GOT3 (cell line): Measurements from ENCODE around the gene RFX8.
A peak's percentile ranks its signal among the peaks of the same experiment; 100 is the strongest.

Experiments
- DNase-seq: peaks from one replicate; lab custom pipeline; 2025; ENCODE audit warnings: mixed read lengths; lab: John Stamatoyannopoulos, UW

RFX8 gene

DNA sequence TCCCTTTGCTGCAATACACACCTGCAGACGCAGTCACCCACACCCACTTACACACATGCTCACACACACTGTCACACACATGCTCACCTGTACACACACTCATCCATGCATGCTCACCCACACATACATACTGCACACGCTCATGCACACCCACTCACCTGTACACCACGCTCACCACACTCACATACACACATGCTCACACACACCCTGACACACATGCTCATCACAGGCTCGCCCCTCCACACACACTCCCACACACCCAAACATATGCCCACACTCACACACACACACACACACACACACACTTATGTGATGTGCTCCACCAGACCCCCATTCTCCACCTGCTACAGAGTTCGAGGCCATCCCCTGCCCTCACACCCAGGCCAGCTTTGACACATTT, 64.8 kb downstream of the RFX8 start:
- no peak for DNase-seq

DNA sequence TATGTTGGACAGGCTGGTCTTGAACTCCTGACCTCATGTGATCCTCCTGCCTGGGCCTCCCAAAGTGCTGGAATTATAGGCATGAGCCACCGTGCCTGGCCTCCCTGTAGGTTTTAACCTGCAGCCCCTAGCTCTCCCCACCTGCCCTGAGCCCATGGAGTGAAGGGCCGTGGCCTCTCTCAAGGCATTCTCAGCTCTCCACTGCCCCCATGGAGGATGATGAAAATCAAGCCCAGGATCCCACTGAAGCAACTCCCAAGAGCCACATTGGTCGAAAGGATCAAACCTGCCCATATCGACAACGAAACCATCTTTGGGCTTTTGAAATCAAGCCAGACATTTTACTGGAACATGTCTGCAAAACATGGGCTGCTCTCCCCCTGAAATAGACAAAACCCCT, 65.2 kb downstream of the RFX8 start:
- no peak for DNase-seq

DNA sequence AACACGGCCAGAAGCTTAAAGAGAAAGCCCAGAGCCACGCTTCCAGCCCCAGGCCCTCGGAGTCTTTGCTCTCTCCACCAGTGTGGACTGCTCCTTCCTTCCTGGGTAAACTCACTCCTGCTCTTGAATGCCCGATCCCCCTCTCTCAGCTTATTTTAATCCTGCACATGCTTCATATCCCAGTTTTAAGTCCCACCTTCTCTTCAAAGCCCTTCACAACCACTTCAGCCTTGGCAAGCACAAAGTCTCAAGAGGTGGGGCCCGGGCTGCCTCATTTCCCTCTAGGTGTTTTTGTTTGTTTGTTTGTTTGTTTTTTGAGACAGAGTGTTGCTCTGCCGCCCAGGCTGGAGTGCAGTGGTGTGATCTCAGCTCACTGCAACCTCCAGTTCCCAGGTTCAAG, 66.0 kb downstream of the RFX8 start:
- no peak for DNase-seq

DNA sequence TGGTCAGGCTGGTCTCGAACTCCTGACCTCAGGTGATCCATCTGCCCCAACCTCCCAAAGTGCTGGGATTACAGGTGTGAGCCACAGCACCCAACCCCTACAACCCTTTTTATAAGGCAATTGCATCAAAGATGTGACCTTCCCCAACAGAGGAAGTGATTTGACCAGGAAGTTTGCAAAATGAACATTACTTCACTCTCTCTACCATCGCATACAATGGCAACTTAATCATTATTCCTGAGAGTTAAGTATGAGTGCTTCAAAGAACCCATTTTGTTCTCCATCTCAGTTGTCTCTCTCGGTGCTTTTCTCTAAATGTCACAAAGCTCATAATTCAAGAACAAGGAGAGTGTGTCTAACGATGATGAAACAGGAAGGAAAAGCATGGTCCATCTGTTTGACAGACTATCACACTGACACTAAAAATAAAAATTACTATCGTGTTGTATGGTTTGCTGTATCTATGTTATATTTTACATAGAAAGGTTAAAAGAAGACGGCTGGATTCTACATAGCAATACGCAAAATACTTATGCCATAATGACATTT, 69.5 kb downstream of the RFX8 start:
- DNase-seq: no peak

DNA sequence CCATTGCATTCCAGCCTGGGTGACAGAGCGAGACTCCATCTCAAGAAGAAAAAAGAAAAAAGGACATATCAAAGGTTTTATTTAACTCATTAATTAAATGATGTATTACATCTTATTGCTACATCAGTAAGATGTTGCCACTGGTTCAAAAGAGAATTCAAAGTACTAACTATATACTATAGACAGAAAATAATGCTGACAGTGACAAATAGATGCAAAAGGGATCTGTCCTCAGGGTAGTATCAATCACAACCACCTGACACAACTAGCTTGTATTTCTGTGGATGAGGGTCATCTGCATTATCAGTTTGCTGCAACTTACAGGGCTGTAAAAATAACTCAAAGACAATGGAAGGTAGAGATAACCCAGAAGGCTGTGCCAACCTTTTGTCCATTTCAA, 71.2 kb downstream of the RFX8 start:
- no peak for DNase-seq

DNA sequence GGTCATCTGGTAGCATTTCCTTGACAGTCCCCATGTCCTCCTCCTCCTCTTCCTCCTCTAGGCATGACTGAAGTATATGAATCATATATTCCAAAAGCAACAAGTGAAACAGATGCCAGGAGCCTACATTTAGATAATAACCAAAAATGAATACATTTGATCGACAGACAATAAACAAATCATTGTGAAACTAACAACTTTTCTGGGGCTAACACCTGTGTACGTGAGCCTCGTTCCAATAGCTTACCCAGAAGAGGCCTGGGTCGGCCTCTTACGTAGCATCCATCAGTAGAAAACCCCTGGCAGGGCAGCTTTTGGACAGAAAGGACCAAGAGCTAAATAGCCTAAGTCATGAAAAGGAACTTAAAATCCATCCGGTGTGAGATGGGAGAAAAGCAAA, 72.3 kb downstream of the RFX8 start:
- DNase-seq: no peak

DNA sequence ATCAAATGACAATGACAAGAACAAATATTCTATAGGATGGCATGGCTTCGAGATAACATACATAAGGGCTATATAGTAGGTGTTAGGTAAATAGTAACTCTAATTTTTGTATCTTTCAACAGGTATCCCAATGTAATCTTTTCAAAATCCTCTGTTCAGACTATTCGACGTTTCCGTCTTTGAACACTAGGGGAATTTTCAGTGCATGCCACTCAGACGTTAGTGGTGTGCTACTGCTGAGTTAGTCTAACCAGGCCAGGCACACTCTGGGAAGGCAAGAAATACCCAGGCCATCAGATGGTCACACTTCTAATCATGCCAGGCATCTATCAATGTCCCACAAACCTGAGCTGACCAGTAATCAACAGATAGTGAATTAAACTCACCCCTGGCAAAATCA, 73.0 kb downstream of the RFX8 start:
- DNase-seq: no peak

DNA sequence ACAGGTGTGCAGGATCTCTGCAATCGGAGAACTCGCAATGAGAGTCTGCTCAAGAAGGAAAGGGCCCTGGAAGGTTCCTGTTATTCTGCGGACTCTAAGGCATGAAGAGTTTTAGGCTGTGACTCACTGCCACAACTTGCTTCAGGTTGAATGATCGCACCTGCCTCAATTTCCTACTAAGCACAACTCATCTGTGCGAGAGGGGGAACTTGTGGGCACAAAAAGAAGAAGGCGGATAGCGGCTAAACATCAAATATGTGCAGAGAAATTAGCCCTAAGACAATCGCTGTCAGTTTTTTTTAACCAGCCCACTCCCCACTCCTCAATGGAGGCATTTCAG, 73.6 kb downstream of the RFX8 start:
- no peak for DNase-seq

DNA sequence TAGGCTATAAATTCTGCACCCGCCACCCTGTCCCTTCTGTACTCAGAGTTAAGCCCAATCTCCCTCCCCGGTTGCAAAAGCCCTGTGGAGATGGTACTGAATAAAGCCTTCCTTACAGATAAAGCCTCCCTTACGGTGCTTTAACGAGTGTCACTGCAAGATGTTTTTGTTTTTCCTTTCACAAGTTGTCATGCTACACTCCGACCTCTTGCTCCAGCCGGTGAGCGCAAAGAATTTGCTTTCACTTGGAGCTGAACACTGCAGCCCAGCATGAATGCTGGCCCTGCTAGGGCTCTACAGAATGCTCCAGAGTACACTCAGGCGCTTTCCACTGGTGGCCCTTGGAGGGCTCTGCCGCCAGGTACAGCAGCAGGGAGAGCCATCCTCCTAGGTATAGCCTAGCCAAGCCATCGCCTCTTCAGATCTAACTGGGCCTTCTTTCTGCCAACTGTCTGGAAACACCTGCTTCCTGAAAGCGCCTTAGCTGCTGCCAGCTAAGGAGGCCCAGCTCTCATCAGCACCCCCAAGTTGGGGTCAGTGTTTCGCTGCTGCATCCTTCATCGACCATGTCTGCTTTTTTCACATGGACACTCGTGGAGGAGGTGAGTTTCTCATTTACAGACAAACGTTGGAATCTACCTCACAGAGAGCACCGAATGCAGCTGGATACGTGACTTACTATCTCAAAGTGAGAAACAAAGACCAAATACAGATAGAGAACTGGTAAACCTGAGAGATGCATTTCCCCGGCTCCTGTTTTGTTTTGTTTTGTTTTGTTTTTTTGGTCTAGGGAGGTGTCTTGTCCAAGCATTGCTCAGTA, 74.2 kb downstream of the RFX8 start:
- no peak for DNase-seq

DNA sequence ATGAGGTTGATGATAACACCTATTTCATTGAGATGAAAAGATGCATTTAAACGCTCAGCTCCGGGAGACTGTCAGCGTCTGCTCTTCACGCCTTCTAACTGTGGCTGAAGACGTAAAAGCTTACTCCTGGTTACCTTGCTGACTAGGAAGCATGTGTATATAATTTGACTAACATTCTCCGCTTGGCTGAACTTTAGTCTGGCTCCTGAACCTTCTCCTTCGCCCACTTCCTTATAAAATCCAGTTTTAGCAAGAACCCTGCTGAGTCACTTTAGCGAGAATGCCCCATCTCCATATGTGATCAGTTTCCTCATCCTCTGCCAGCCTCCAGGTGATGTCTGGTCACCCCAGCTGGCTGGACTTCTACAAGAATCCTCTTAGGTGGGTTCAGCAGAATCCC, 74.9 kb downstream of the RFX8 start:
- no peak for DNase-seq

DNA sequence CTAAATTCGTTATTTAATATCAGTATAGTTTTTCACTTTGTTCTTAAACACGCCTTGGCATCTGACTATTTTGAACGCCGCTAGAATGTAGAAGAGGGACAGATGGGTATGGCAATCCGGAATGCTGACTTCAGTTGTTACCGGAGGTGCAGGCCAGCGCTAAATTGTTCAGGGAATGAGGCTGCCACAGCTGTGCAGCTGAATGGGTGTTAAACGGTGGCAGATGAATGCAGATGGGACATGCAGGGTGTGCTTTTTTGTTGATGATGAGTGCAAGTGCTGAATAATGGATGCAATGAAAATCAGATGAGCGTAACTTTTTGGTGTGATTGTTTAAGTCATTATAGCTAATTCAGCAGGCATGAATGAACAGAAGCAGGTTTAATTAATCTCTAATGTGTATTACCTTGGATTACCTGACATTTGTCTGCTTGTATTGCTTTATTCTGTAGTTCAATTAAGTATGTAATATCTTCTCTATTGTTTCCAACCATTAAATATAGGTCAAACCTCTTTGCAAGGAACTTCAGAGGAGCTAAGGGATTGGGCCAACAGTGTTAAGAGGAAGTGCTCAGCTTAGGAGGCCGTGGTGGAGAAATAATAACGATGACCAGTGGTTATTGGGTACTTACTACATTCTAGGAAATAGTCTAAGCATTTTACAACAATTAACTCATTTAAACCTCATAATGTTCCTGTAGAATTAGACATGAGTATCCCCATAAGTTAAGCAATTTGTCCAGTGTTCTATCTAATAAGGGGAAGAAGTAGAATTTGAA, 75.7 kb downstream of the RFX8 start:
- DNase-seq: no peak

DNA sequence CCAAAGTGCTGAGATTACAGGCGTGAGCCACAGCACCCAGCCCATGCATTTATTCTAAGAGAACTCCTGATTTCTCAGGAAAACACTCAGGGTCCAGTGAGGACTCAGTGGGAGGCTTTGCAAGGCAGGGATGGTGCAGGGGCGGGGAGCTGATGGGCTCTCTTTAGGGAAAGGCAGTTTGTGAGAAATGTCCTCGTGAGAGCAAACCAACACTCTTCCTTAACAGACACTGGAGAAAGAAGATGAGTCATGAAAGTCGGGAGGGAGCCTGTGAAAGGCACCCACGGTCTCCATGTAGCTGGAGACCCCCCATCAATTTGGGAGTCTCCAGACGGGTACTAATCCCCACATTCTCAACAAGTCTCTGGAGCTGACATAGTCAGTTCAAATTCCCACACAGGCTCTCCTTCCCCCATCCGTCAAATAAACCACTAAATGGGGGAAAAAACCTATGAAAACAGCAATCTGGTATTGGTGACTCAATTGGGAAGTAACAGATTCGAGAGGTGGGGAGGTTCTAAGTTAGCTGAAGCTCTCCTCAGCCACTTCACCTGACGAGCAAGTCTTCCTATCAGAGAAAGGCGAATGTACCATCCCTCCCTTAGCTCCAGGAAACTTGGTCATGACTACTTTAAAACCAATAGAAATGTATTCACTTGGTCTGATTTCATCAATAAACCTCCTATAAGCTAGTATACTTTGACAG, 76.6 kb downstream of the RFX8 start:
- DNase-seq: no peak

DNA sequence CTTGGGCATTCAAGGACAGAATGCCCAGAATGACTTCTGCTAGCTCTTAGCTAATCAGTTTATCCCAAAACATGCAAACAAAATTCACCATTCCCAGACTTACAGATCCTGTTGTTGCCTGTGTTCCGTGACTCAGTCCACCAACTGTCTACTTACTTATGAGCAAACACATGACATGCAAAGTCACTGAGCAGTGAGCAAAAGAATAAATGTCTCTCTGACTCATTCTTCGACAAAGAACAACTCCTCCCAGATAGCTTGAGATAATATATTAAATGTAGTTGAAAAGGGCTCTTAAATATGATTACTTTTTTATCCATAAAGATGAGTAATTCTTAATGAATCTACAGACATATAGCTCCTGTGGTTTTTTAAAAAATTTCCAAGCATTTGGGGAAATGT, 78.6 kb downstream of the RFX8 start:
- DNase-seq: no peak

DNA sequence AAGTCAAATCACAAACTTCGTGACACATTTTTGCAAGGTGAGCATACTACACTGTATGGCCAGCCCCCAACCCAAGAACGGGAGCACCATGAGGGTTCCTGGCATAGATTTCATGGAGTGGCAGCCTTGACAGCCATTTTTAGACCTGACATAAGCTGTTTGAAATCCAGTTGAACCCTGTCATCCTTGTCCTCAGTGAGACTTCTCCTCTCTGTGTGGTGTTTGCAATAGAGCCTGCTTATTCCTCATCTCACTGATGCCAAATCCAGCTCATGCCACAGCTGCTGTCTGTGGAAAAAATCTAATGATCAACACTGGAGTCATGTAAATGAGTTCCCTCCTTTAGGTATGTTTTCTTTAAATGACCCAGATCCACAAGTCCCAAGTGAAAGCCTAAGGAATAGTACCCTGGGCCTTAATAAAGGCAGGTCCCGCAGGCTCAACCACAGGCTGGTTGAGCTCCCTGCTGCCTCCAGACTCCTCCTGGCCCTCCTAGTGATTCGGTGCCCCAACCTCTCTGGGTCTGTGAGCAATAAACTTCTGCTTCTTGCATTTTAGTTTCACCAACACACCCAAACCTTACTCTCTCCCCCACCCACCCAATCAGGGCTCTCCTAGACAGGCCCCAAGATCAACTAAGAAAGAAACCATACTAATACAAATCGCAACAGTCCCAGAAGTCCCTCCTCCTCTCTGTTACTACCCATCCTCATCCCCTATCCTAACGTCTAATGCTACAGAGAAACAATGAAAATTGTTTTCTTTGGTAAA, 79.2 kb downstream of the RFX8 start:
- no peak for DNase-seq

DNA sequence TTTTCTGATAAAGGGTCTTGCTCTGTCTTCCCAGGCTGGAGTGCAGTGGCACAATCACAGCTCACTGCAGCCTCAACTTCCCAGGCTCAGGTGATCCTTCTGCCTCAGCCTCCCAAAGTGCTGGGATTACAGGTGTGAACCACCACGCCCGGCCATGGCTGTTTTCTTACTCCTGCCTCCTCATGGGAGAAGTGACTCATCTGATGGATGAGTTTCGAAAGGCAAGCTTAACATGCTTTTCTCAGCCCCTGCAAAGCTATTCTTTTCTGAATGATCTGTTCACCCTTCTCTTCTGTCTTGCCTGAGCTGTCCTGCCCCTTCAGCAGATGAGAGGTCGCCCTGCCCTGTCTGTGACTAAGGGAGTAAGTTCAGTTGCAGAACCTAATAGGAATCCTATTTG, 86.7 kb downstream of the RFX8 start:
- DNase-seq: no peak

DNA sequence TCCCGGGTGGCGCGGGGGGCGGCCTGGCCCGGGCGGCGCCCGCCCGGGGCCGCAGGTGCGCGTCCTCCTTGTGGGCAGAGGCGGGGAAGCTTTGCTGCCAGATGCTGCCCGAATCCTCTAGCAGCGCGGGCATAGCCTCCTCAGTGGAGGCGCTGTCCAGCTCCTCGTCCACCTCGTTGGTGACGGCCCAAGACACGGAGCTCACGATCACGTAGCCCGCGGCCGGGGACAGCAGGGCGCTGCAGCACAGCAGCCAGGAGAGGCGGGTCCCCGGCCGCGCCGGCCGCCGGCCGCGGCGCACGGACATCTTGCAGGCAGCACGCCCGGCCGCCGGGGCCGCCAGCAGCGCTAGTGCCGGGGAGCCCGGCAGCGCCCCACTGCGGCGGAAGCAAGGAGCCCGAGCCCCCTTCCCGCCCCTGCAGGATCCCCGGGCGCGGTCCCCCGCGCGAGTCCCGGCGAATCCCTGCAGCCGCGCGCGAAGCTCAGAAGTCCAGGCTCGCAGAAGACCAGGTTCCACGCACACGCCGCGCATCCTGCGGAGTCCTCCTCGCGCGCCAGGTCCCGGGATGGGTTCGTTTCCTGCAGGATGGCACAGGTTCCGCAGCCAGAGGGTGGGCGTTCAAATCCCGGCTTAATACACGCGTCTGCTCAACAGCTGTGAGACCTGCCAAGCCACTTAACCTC, 87.6 kb downstream of the RFX8 start, which contains the start of gene CREG2:
Gene CREG2 (minus strand): TSS at position 353 of the 684 bp plus-strand sequence. CDS start 46 bp downstream, at position 307.
- DNase-seq: no peak

DNA sequence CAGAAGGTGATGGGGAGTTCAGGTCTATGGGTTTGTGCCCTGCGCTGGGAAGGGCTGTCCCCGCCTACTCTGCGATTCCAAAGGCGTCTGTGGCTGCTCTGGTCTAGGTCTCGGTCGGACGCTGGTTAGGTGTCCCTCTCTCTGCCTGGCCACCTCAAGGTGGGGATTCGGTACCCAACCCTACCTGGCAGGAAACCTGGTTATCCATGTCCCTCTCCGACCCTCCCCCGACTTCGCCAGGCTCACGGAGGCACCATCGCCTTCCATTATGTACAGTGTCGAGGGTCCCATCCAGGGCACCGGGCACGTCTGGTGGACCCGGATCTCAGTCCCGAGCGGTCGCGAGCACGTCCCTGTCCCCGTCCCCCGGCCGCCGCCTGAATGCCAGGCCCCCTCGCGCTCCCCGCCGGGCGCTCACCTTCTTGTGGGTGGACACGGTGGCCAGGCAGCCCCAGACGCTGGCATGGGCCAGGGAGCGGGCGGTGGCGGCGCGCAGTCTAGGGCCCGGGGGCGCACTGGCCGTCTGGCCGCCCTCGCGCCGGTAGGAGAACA, 88.2 kb downstream of the RFX8 start:
- DNase-seq: no peak

DNA sequence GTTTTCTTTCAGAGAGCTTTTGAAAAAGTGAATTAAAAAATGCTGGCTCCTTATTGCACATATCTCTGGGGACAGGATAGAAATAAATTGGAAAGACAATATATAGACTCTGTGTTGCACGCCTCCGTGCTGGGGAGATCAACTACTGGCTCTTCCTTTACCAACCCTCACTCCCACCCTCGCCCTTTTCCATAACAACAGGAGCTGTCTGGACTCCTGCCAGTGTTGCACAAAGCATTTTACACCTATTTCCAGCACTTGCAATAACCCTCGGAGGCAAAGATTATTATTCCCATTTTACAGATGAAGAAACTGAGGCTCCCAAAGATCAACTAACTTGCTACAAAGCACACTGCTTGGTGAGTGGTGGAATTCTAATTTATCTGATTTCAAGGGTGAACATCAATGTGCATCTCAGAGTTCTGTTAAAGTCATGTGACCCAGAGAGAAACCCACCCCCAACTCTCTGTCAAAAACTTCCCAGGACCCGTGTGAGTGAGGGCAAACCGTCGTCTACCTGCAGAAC, 91.8 kb downstream of the RFX8 start:
- DNase-seq: no peak

DNA sequence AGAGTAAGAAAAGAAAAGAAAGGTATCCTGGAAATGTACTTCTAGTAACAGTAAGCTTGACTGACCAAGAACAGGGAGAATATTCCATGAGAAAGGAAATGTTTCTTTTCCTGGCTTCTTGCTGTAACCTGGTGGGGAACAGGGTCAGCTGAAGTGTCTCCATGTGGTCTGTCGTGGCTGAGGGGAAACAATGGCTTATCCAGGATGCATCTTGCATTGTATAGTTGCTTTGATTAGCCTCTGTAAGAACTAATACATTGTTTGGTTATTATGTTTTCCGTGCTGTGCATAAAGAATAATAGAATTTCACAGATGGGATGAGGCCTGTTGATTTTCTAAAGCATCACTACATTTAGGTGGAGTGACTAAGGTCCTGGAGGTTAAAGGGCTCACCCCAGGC, 92.5 kb downstream of the RFX8 start:
- DNase-seq: no peak

DNA sequence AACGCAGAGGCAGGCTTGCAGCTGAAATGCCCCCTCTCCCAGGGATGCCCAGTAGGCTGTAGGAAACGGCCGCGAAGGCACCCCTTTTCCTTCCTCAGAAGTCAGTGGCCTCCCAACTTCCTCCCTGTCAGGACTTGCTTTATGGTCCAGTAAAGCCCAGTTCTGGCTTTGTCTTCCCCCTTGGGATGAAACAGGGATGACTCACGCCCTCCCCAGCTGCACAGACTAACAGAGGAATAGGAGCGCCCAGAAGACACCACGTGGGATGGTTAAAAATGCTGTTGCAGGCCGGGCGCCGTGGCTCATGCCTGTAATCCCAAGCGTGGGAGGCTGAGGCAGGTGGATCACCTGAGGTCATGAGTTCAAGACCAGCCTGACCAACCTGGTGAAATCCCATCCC, 94.5 kb downstream of the RFX8 start:
- DNase-seq: peak; percentile 44

DNA sequence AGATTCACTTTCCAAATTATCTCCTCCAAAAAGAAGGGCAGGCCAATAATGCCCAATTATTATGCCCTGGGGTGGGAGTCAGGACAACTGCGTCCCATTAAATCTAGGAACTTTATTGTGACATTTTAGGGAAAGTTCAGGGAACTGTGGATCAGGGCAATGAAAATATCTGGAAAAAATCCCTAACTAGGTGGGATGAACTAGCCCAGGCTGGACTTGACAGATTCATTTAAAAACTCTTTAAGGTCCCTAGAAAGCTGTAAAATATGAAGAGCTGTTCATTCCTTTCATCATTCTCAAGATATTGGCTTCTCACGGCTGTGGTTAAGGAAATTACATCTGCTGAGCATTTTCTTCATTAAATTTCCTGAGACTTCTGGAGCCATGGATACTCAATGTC, 95.8 kb downstream of the RFX8 start:
- no peak for DNase-seq
